Glomerular endothelial cell (primary cell): ENCODE results near the gene TIGD6. TPM values are rescaled to one million over a fixed set of nuclear protein-coding genes. Genes with fewer than 3 reads are reported as not detected.
"Not testable (repeated sequence)": the region's sequence is repeated elsewhere in the genome, so short reads cannot be mapped to it uniquely, and the experiment has no call there.

ENCODE experiments used
- DNase-seq: peaks from one replicate; pipeline ENCODE4 v3.0.0-alpha.2; 2011; ENCODE audit warnings: low read depth, low spot score; ENCODE audit errors: extremely low read depth
- total RNA-seq: library from RNA; depleted of rRNA; stranded (reverse); fragments of >200 nt; gene quantifications from 2 replicates; pipeline ENCODE4 v1.2.3, GENCODE V29; 2015

The TIGD6 gene
- total RNA-seq, 1 donor from 2014 or later: 5.4 TPM

DNA sequence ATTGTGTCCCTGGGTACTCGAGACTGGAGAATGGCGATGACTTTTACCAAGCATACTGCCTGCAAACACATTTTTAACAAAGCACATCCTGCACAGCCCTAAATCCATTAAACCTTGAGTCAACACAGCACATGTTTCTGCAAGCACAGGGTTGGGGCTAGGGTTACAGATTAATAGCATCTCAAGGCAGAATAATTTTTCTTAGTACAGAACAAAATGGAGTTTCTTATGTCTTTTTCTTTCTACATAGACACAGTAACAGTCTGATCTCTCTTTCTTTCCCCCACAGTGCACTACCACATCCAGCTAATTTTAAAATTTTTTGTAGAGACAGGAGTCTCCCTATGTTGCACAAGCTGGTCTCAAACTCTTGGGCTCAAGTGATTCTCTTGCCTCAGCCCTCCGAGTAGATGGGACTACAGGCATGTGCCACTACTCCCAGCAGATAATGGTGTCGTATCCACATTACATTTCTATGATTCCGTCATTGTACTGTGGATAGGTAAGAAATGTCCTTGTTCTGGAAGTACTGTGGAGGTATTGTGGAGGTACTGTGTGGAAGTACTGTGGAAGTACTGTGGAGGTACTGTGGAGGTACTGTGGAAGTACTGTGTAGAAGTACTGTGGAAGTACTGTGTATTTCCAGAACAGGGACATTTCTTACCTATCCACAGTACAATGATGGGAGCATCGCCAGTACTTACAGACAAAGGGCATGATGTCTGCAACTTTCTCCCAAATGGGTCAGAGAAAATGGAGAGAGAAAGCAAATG lies 57.1 kb downstream of the TIGD6 start:
- DNase-seq: not testable (repeated sequence)

Other genes starting within 250 kb of the TIGD6 start
- not detected in 2 replicates for gene PDE6A, start 55.9 kb downstream of the TIGD6 start, total RNA-seq
- gene SLC26A2, start 39.9 kb downstream of the TIGD6 start, total RNA-seq: 17.6 and 20.8 TPM in 2 replicates
- gene HMGXB3, start 85 bp upstream of the TIGD6 start, total RNA-seq: 37.2 and 57.3 TPM in 2 replicates
- 0.10 TPM in 1 of 2 replicates, not detected in the other for gene CSF1R, start 85.9 kb upstream of the TIGD6 start, total RNA-seq
- 5.1 and 13.0 TPM in 2 replicates for gene PDGFRB, start 155.2 kb upstream of the TIGD6 start, total RNA-seq
- not detected in 2 replicates for gene CDX1, start 166.1 kb upstream of the TIGD6 start, total RNA-seq
- not detected in 2 replicates for gene SLC6A7, start 189.4 kb upstream of the TIGD6 start, total RNA-seq